Central memory CD8-positive, alpha-beta T cell (primary cell): ENCODE data around the gene LAMA1.

Experiments
- ATAC-seq: fragments of 150-1000 bp; cut with Tn5 transposase; replicated peaks from 2 replicates; pipeline ENCODE4 v1.10.0; 2022; ENCODE audit warnings: mild to moderate bottlenecking, moderate FRiP score, moderate number of reproducible peaks; ENCODE audit not compliant: poor library complexity, severe bottlenecking; ENCODE audit errors: extremely low read depth
- DNase-seq, 2 donors: peaks; one replicate each; pipeline ENCODE4 v3.0.0; 2021; ENCODE audit warnings: low spot score in 2 of 2
- H3K27ac Mint-ChIP-seq: one replicate; pipeline ENCODE4 v1.8.0; 2022; ENCODE audit warnings: low read depth, mild to moderate bottlenecking, moderate library complexity, mixed read lengths
- H3K27me3 Mint-ChIP-seq: one replicate; pipeline ENCODE4 v1.8.0; 2022; ENCODE audit warnings: mixed read lengths
- H3K36me3 Mint-ChIP-seq: one replicate; pipeline ENCODE4 v1.8.0; 2022; ENCODE audit warnings: mild to moderate bottlenecking, moderate library complexity, mixed read lengths; ENCODE audit not compliant: insufficient read depth
- H3K4me1 Mint-ChIP-seq: one replicate; pipeline ENCODE4 v1.8.0; 2022; ENCODE audit warnings: mixed read lengths
- H3K4me3 Mint-ChIP-seq: one replicate; pipeline ENCODE4 v1.8.0; 2022; ENCODE audit warnings: mild to moderate bottlenecking, moderate library complexity, mixed read lengths
- H3K9me3 Mint-ChIP-seq: one replicate; pipeline ENCODE4 v1.8.0; 2022; ENCODE audit warnings: mixed read lengths

LAMA1 gene

DNA sequence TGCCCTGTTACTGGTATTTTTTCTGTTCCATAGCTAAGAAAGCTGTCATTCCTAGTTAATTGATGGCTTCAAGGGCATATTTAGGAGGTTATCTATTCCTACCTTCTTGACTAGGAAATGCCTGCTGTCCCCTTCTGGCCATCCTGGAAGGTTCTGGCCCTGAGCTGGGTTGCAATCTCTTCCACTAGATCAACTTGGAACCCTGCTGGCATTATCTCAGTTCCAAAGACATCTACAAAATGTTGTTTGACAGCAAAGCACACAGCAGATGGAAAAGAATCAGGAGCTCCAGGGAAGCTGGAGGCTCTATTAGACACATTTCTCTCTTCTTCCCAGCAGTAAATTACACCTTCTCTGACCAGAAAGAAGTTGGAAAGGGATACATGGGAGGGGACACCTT is 196.0 kb downstream of the LAMA1 start:
- Mint-ChIP-seq H3K4me1 (no peaks in the 10 kb centered on the region), H3K27me3 (no peaks in the 10 kb centered on the region), H3K27ac (no peak overlapping the region), H3K36me3 (peaks cover 2% of the 10 kb centered on the region), H3K9me3 (peaks cover 22% of the 10 kb centered on the region), H3K4me3 (no peak overlapping the region)
- ATAC-seq (no peak), DNase-seq (no peak)

DNA sequence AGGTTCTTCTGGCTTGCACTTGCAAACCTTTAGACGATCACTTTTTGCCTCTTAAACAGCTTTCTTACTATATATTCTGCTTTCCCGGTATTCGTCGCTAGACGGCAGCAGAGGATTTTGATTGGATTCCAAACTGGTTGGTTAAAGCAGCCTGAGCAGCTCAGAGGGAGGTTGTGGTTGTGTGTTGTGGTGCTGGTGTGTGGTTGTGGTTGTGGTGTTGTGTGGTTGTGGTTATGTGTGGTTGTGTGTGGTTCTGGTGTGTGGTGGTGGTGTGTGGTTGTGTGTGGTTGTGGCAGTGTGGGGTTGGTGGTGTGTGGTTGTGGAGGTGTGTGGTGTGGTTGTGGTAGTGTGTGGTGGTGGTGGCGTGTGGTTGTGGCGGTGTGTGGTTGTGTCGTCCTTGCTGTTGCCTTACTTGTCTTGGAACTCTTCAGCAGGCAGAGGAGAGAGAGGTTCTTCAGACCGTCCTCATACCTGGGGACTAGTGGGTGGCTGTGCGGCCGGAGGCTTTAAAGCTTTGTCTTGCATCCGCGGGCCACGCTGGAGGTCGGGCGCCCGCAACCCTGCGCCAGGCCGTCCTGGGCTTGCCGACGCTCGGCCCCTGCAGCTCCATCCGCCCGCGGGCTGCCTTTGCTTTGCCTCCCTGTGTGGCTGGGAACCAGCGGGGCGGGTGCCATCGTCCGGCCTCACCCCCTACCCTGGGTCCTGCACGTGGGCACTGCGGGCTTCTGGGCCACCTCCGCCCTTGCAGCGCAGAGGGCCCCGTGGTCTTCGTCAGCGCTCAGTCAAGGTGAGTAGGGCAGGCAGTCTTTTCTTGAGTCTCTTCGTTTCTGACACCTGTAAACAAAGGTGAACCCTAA is 197.3 kb downstream of the LAMA1 start:
- Mint-ChIP-seq H3K9me3 (peaks cover 22% of the 10 kb centered on the region), H3K4me1 (no peaks in the 10 kb centered on the region), H3K4me3 (no peak overlapping the region), H3K27ac (peak overlapping the region; percentile 23), H3K36me3 (peaks cover 2% of the 10 kb centered on the region), H3K27me3 (no peaks in the 10 kb centered on the region)
- DNase-seq (no peak), ATAC-seq (no peak)

DNA sequence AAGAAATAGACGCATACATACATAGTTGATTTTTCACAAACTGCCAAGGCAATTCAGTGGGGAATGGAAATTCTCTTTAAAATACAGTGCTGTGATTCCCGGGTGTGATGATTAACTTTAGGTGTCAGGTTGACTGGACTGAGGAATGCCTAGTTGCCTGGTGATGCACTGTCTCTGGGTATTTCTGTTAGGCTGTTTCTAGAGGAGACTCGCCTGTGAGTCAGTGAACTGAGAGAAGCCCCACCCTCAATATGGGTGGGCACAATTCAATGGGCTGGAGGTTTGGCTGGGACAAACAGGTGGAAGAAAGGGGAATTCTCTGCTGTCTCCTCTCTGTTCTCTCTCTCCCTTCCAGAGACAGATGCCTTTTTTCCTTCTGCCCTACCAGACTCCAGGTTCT is 200.5 kb downstream of the LAMA1 start:
- Mint-ChIP-seq H3K4me1 (no peaks in the 10 kb centered on the region), H3K27me3 (no peaks in the 10 kb centered on the region), H3K4me3 (no peak overlapping the region), H3K9me3 (peaks cover 11% of the 10 kb centered on the region), H3K27ac (no peak overlapping the region), H3K36me3 (peaks cover 2% of the 10 kb centered on the region)
- no peak for DNase-seq
- ATAC-seq: no peak

DNA sequence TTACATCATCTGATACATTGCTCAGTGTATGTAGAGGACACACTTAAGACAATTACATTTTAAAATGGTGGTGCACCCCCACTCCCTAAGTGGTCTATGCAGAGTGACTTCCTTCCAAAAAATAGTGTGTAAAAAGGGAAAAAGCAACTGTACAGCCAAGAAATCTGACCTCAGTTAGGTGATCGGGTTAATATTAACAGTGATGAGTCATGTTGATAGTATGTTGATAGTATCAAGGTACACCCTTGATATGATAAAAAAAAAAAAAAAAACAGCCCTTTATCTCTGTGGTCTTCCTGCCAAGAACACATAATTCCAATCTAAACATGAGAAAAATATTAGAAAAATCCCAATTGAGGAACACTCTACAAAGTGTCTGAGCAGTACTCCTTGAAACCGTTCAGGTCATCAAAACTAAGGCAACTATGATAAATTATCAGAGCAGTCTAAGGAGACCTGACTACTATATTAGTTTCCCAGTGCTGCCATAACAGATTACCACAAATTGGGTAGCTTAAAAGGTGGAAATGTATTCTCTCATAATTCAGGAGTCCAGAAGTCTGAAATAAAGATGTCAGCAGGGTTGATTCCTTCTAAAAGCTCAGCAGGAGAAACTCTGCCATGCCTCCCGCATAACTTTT is 216.2 kb downstream of the LAMA1 start:
- no peak for ATAC-seq

DNA sequence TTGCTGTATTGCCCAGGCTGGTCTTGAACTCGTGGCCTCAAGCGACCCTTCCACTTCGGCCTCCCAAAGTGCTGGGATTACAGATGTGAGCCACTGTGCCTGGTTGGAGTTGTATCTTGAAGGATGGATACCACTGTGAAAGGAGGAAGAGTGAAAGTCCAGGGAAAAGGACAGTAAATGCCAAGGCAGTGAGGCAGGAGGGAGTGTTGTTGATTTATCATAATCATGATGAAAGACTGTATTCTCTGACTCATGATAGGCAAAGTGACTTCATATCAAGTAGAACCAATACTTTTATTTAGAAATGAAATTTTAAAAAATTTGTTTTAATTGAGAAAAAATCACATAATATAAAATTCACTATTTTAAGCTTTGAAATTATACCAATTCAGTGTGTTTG is 225.8 kb downstream of the LAMA1 start:
- Mint-ChIP-seq H3K36me3 (no peaks in the 10 kb centered on the region), H3K4me1 (no peaks in the 10 kb centered on the region), H3K27me3 (no peaks in the 10 kb centered on the region), H3K4me3 (no peak overlapping the region), H3K27ac (no peak overlapping the region), H3K9me3 (no peaks in the 10 kb centered on the region)
- ATAC-seq (no peak), DNase-seq (no peak)

More for the DNA sequence above, 216.2 kb downstream of the LAMA1 start:
- H3K27ac Mint-ChIP-seq: no peak overlapping the region
- H3K4me3 Mint-ChIP-seq: no peak overlapping the region
- H3K27me3 Mint-ChIP-seq: no peaks in the 10 kb centered on the region
- no peak for DNase-seq
- H3K9me3 Mint-ChIP-seq: peaks cover 30% of the 10 kb centered on the region
- no peaks in the 10 kb centered on the region for H3K4me1 Mint-ChIP-seq
- H3K36me3 Mint-ChIP-seq: peaks cover 1% of the 10 kb centered on the region
